Mesodermal cell (in vitro differentiated cells): Measurements from ENCODE around the gene GPC3.

ENCODE experiments used
- H3K27ac ChIP-seq: 2 replicates; pipeline ENCODE4 v1.7.0; 2013; ENCODE audit warnings: mild to moderate bottlenecking, low read depth, low read length, moderate library complexity; ENCODE audit not compliant: severe bottlenecking
- H3K36me3 ChIP-seq: 2 replicates; pipeline ENCODE4 v1.7.1; 2013; ENCODE audit warnings: mild to moderate bottlenecking, low read length, moderate library complexity; ENCODE audit not compliant: control insufficient read depth, insufficient read depth
- H3K4me1 ChIP-seq: one replicate; pipeline ENCODE4 v1.7.1; 2013; ENCODE audit warnings: mild to moderate bottlenecking, low read length; ENCODE audit not compliant: insufficient read depth, control insufficient read depth, poor library complexity, severe bottlenecking
- H3K4me3 ChIP-seq: 2 replicates; pipeline ENCODE4 v1.7.0; 2013; ENCODE audit warnings: low read length, control low read depth, mild to moderate bottlenecking; ENCODE audit not compliant: insufficient read depth, poor library complexity, severe bottlenecking; ENCODE audit errors: extremely low read depth
- H3K9me3 ChIP-seq: 2 replicates; pipeline ENCODE4 v1.7.1; 2013; ENCODE audit warnings: mild to moderate bottlenecking, low read length, moderate library complexity; ENCODE audit not compliant: control insufficient read depth
- WGBS, 2 experiments: methylation state at CpG; one replicate each; pipeline ENCODE4 v1.1.5; 2013; ENCODE audit warnings: missing lambda C conversion rate in 2 of 2; ENCODE audit not compliant: insufficient coverage in 2 of 2; 5-methylcytosine and 5-hydroxymethylcytosine counted together

The GPC3 gene

GRCh38 chrX:133868250-133868649, 117.1 kb downstream of the GPC3 start:
- H3K9me3 ChIP-seq, result no peaks in the 10 kb centered on the region
- no peak overlapping the region for H3K4me3 ChIP-seq
- no peaks in the 10 kb centered on the region for H3K4me1 ChIP-seq
- no peak overlapping the region for H3K27ac ChIP-seq
- no peaks in the 10 kb centered on the region for H3K36me3 ChIP-seq

DNA sequence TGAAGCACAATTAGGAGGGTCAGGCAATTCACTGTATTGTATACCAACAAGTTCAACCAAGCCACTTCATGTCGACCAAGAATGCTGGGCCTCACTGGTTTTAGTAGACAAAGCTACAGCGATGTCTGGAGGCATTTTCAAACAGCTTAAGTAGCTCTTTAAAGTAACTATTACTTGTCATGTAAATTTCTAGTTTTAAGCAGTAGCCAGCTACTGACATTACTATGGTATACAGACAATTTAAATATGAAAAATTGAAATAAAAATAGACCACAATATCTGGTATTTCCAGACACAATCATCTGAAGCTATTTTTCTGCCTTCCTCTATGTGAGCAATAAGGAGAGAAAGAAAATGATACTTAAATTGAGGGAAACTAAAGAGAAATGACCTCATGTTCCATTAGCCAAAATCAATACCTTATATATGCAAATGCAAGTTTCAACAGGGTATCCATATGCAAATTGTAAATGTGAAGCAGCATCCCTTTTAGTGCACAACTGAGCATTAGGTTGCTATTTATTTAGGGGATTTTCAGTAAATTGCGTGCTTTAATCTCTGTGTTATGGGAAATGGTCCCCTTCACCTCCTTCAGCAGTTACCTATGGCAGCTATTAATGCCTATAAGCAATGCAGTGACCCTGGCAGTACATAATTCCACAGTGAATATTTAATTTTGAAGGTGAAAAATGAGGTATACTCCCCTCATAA, 119.5 kb downstream of the GPC3 start:
- Histone ChIP-seq H3K4me1 (no peaks in the 10 kb centered on the region), H3K36me3 (no peaks in the 10 kb centered on the region), H3K9me3 (no peaks in the 10 kb centered on the region), H3K27ac (no peak overlapping the region), H3K4me3 (no peak overlapping the region)
- 0% methylated on average over 1 of the region's 3 CpGs; no CpG with 5 or more reads in 1 of the 2 experiments for WGBS, 2 experiments

DNA sequence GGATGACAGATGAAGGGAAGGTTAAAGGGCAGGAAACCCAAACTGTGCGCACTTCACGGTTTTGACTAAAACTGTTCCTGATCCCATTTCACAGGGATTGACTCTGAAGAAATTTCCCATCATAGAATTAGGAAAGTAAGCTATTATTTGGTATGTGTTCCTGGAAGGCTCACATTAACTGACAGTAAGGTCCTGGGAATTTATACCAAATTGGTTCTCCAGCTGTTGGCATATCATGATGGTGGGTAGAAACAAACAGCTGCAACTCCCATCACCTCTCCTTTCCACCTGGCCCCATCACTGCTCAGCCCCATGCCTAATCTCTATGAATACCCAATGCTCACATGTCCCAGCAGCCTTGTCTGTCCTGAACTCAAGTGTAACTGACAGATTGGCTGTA, 121.2 kb downstream of the GPC3 start:
- no peaks in the 10 kb centered on the region for H3K4me1 ChIP-seq
- H3K36me3 ChIP-seq, result no peaks in the 10 kb centered on the region
- H3K27ac ChIP-seq, result no peak overlapping the region
- H3K4me3 ChIP-seq, result no peak overlapping the region
- no peaks in the 10 kb centered on the region for H3K9me3 ChIP-seq
- no CpG with 5 or more reads among the region's 2 CpGs for WGBS, 2 experiments

- Histone ChIP-seq H3K9me3 (no peaks in the 10 kb centered on the region), H3K27ac (no peak overlapping the region), H3K4me1 (no peaks in the 10 kb centered on the region), H3K4me3 (no peak overlapping the region), H3K36me3 (no peaks in the 10 kb centered on the region)
- 83 to 94% methylated on average over 1 to 5 of the region's 7 CpGs for WGBS, 2 experiments
Observed at GRCh38 chrX:133859860-133860259, 125.5 kb downstream of the GPC3 start.

DNA sequence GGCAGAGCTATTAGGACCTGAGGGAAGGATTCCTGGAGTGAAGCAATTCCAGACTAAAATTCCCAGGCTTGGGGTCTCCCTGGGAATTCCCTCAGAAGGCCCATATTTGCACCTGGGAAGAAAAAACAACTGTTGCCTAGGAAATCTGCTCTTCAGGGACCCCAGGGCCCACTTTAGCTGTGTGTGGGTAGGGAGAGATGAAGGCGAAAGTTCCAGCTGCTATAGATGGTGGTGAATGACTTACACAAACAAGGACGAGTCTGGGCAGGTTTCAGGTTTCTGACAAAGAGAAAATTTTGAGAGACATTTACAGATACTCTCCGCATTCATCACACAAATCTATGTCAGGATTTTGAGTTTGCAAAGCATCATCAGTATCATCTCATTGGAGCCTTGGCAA, 126.1 kb downstream of the GPC3 start:
- H3K4me3 ChIP-seq, result no peak overlapping the region
- no CpG with 5 or more reads among the region's 3 CpGs for WGBS, 2 experiments
- no peaks in the 10 kb centered on the region for H3K36me3 ChIP-seq
- H3K9me3 ChIP-seq, result no peaks in the 10 kb centered on the region
- H3K27ac ChIP-seq, result no peak overlapping the region
- no peaks in the 10 kb centered on the region for H3K4me1 ChIP-seq

DNA sequence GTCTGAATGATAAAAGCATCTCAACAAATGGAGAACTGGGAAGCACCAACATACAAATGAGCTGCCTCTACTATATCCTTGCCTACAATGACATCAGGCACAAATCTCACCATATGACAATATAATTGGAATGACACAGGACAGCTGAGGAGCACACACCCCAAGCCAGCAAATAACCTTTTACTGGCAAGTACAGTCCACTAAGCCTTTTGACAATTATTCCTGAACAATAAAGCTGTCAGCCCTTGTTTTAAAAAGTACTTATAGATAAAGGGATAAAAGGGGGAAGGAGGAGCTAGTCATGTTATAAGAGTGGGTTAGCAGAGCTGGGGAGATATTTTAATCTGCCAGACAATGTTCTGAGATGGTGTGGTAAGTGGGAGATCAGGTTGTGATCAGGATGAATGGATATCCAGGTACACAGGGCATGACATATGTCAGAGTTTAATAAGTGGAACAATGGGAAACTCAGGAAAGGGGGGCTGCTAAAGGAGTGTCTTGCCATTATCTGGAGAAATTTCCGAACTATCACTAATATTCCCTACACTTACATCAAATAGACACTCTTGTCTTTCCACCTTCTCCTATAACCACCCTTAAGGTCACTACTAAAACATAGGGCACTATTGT, 127.6 kb downstream of the GPC3 start:
- Histone ChIP-seq H3K9me3 (no peaks in the 10 kb centered on the region), H3K4me1 (no peaks in the 10 kb centered on the region), H3K27ac (no peak overlapping the region), H3K36me3 (no peaks in the 10 kb centered on the region), H3K4me3 (no peak overlapping the region)
- no CpG with 5 or more reads among the region's 1 CpG for WGBS, 2 experiments

GRCh38 chrX:133856819-133857218, 128.6 kb downstream of the GPC3 start:
- WGBS, 2 experiments, result no CpG with 5 or more reads among the region's 3 CpGs
- no peak overlapping the region for H3K27ac ChIP-seq
- H3K4me1 ChIP-seq, result no peaks in the 10 kb centered on the region
- H3K4me3 ChIP-seq, result no peak overlapping the region
- no peaks in the 10 kb centered on the region for H3K9me3 ChIP-seq
- H3K36me3 ChIP-seq, result no peaks in the 10 kb centered on the region

DNA sequence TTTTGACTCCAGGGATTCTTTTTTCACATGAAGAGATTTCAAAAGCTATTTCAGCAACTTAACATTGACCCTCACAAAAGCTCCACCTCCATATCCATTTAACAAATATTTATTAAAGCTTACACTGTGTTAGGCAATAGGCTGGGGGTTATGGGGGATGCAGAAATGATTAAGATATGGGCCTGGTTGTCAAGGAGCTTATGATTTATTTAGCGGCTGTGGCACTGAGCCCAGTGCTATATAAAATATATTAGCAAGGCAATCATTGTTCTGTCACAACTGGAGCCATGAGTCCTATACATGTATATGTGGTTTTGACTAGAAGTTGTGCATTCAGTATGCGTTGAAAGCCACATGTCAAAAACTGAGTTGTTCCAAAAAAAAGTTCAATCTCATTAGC, 131.1 kb downstream of the GPC3 start:
- Histone ChIP-seq H3K27ac (no peak overlapping the region), H3K4me1 (no peaks in the 10 kb centered on the region), H3K9me3 (no peaks in the 10 kb centered on the region), H3K4me3 (no peak overlapping the region), H3K36me3 (no peaks in the 10 kb centered on the region)
- no CpG with 5 or more reads among the region's 2 CpGs for WGBS, 2 experiments

GRCh38 chrX:133852837-133853356, 132.5 kb downstream of the GPC3 start:
- peaks cover 5% of the 10 kb centered on the region for H3K4me1 ChIP-seq
- H3K4me3 ChIP-seq, result no peak overlapping the region
- no peak overlapping the region for H3K27ac ChIP-seq
- no peaks in the 10 kb centered on the region for H3K9me3 ChIP-seq
- no CpG with 5 or more reads among the region's 2 CpGs for WGBS, 2 experiments
- H3K36me3 ChIP-seq, result no peaks in the 10 kb centered on the region

DNA sequence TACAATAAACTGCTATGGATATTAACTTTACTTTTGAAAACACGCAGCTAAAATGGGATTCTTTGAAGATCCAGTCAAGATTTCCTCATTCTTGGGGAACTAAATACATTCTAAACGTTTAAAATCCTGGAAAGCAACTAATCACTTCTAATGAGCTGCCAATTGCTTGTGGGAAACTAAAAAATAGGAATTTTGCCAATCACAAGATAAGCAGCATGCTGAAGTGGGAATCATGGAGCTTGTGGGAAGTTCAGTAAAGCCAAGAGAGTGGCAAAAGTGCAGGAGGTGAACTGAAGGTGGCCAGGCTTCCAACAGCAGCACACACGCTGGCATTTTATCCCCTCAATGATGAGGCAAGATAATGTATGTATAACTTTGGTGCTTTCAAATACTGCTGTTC, 133.0 kb downstream of the GPC3 start:
- Histone ChIP-seq H3K36me3 (no peaks in the 10 kb centered on the region), H3K4me3 (no peak overlapping the region), H3K9me3 (no peaks in the 10 kb centered on the region), H3K4me1 (peaks cover 10% of the 10 kb centered on the region), H3K27ac (no peak overlapping the region)
- WGBS, 2 experiments, result no CpG with 5 or more reads among the region's 3 CpGs

DNA sequence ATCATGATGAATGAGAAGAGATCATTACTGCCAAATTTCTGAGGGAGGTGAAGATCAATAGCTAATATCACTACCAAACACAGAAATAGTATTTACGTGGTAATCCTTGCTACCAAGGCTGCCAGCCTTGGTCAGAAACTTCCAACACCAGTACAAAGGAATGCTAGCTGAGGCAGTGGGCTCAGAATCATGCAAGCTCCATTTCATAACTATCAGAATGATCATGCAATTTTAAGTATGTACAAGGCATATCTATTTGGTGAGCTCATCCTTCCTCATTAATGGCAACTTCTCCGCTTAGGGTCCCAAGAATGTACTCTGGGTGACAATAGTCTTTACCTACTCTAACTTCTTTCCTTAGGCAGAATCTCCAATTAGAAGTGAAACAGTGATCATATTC, 135.0 kb downstream of the GPC3 start:
- Histone ChIP-seq H3K36me3 (no peaks in the 10 kb centered on the region), H3K27ac (no peak overlapping the region), H3K4me3 (no peak overlapping the region), H3K9me3 (no peaks in the 10 kb centered on the region), H3K4me1 (peaks cover 12% of the 10 kb centered on the region)
- WGBS, 2 experiments, result no CpG with 5 or more reads among the region's 2 CpGs
